Keratinocyte (primary cell): Measurements from ENCODE around the gene TBC1D2. TPM values are rescaled to one million over a fixed set of nuclear protein-coding genes. Genes with fewer than 3 reads are reported as not detected.

Experiments
- DNase-seq: peaks from one replicate; pipeline ENCODE4 v3.0.0-alpha.2; 2011; ENCODE audit warnings: low read depth, missing footprints, low spot score
- FAIRE-seq: peaks from 2 replicates; lab custom pipeline; 2011; peaks lifted over from hg19 to GRCh38; lab: Jason Lieb, UNC
- H2AFZ ChIP-seq: 2 replicates; pipeline ENCODE4 v1.6.0; 2012; ENCODE audit warnings: low read length, control low read depth, inconsistent platforms; ENCODE audit not compliant: control insufficient read depth
- H3K27ac ChIP-seq: 2 replicates; pipeline ENCODE4 v1.5.1; 2011; ENCODE audit warnings: low read length; ENCODE audit not compliant: control insufficient read depth, insufficient read depth
- H3K27me3 ChIP-seq: 3 replicates; pipeline ENCODE4 v1.6.0; 2011; ENCODE audit warnings: low read length; ENCODE audit not compliant: control insufficient read depth, insufficient read depth; ENCODE audit errors: extremely low read depth
- H3K36me3 ChIP-seq, 2 experiments: 2 replicates in 1 of 2; 3 replicates in 1 of 2; pipeline ENCODE4 v1.5.1; 2011; ENCODE audit warnings: low read length in 2 of 2, mild to moderate bottlenecking in 1 of 2; ENCODE audit not compliant: control insufficient read depth in 2 of 2, insufficient read depth in 2 of 2; ENCODE audit errors: extremely low read depth in 1 of 2
- H3K4me1 ChIP-seq: 3 replicates; pipeline ENCODE4 v1.5.1; 2011; ENCODE audit warnings: low read length; ENCODE audit not compliant: control insufficient read depth, insufficient read depth; ENCODE audit errors: extremely low read depth
- H3K4me2 ChIP-seq: 3 replicates; pipeline ENCODE4 v1.6.0; 2011; ENCODE audit warnings: low read depth, low read length; ENCODE audit not compliant: control insufficient read depth, insufficient read depth; ENCODE audit errors: extremely low read depth
- H3K4me3 ChIP-seq, 3 experiments: fragments of 200-600 bp in 1 of 3; sonication (generic) in 1 of 3; 2 replicates in 2 of 3; 3 replicates in 1 of 3; pipeline ENCODE4 v1.5.1; 2011 to 2016; ENCODE audit warnings: low read length in 3 of 3, mild to moderate bottlenecking in 3 of 3, control low read depth in 2 of 3, inconsistent platforms in 1 of 3, low read depth in 1 of 3, mixed read lengths in 1 of 3, mixed run types in 1 of 3, moderate library complexity in 1 of 3; ENCODE audit not compliant: control insufficient read depth in 2 of 3, insufficient read depth in 2 of 3; ENCODE audit errors: extremely low read depth in 1 of 3
- H3K79me2 ChIP-seq: 2 replicates; pipeline ENCODE4 v1.6.0; 2012; ENCODE audit warnings: low read length; ENCODE audit not compliant: control insufficient read depth, insufficient read depth
- H3K9ac ChIP-seq: 3 replicates; pipeline ENCODE4 v1.6.0; 2011; ENCODE audit warnings: low read length; ENCODE audit not compliant: control insufficient read depth, insufficient read depth; ENCODE audit errors: extremely low read depth
- H3K9me1 ChIP-seq: 3 replicates; pipeline ENCODE4 v1.6.0; 2011; ENCODE audit warnings: low read length; ENCODE audit not compliant: control insufficient read depth, insufficient read depth; ENCODE audit errors: extremely low read depth
- H3K9me3 ChIP-seq: 2 replicates; pipeline ENCODE4 v1.5.1; 2012; ENCODE audit warnings: low read depth, low read length; ENCODE audit not compliant: control insufficient read depth
- H4K20me1 ChIP-seq: 3 replicates; pipeline ENCODE4 v1.6.0; 2011; ENCODE audit warnings: low read length; ENCODE audit not compliant: control insufficient read depth, insufficient read depth; ENCODE audit errors: extremely low read depth
- EZH2 ChIP-seq: IDR thresholded peaks from one replicate; pipeline ENCODE4 v1.6.1; 2012; ENCODE audit warnings: inconsistent platforms, mild to moderate bottlenecking, low read length, moderate library complexity
- dilution Hi-C: fragments of 300-500 bp; cut with MboI; formaldehyde crosslinking; loops from one replicate; pipeline ENCODE4 v1.7.0; 2020; ENCODE audit warnings: low sequenced_read_pairs; ENCODE audit not compliant: extremely low pct_ligation_motif_present
- polyA plus RNA-seq, 5 experiments: library from polyadenylated mRNA; depleted of rRNA in 3 of 5; stranded (reverse) in 3 of 5; stranded (forward) in 1 of 5; unstranded in 1 of 5; fragments of >200 nt; gene quantifications; 1 replicate in 1 of 5; 2 replicates in 3 of 5; 3 replicates in 1 of 5; pipeline versions ENCODE4 v1.2.1 to v1.2.3, GENCODE V29; 2011 to 2012; ENCODE audit warnings: missing spikeins in 2 of 5, low read depth in 1 of 5, low replicate concordance in 1 of 5
- TF ChIP-seq, protein P1 (sequence below), 3 experiments: IDR thresholded peaks in 1 of 3; conservative IDR thresholded peaks in 1 of 3; optimal IDR thresholded peaks in 1 of 3; 2 replicates in 2 of 3; 3 replicates in 1 of 3; pipeline versions ENCODE3 to v1.5.1; 2011; ENCODE audit warnings: low read length in 3 of 3, mild to moderate bottlenecking in 3 of 3, moderate library complexity in 2 of 3, control low read depth in 1 of 3, inconsistent platforms in 1 of 3; ENCODE audit not compliant: insufficient read depth in 2 of 3; ENCODE audit errors: extremely low read depth in 1 of 3

Gene TBC1D2
- polyA plus RNA-seq, 1 donor (not counting 4 experiments of a cell fraction or from before 2014, with no cell fraction given) = 59.2 TPM

DNA sequence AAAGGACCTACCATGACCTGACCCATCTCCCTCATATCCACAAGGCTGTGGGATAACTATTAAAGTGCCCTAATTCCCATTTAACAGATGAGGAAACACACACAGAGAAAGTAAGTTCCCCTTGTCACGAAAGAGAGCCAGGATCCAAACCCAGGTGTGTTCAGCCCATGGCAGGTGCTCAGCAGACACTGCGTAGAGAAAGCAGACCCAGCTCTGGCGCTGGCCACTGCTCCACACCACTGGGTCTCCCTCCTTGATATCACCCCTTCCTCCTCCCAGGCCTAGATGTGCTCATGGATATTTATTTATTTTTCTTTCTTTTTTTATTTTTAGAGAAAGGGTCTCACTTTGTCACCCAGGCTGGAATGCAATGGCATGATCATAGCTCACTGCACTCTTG lies 39.1 kb downstream of the TBC1D2 start:
- Histone ChIP-seq H3K36me3 (peaks cover 52 to 58% of the 10 kb centered on the region in 2 experiments), H4K20me1 (no peaks in the 10 kb centered on the region), H3K4me3 (no peak overlapping the region), H2AFZ (no peak overlapping the region), H3K79me2 (peaks cover 36% of the 10 kb centered on the region), H3K9me1 (no peaks in the 10 kb centered on the region), H3K9me3 (no peaks in the 10 kb centered on the region), H3K27ac (no peak overlapping the region), H3K9ac (no peak overlapping the region), H3K4me1 (peaks cover 17% of the 10 kb centered on the region), H3K4me2 (no peak overlapping the region), H3K27me3 (no peaks in the 10 kb centered on the region)
- FAIRE-seq = no peak
- no peak for DNase-seq
- TF ChIP-seq, protein P1, sequence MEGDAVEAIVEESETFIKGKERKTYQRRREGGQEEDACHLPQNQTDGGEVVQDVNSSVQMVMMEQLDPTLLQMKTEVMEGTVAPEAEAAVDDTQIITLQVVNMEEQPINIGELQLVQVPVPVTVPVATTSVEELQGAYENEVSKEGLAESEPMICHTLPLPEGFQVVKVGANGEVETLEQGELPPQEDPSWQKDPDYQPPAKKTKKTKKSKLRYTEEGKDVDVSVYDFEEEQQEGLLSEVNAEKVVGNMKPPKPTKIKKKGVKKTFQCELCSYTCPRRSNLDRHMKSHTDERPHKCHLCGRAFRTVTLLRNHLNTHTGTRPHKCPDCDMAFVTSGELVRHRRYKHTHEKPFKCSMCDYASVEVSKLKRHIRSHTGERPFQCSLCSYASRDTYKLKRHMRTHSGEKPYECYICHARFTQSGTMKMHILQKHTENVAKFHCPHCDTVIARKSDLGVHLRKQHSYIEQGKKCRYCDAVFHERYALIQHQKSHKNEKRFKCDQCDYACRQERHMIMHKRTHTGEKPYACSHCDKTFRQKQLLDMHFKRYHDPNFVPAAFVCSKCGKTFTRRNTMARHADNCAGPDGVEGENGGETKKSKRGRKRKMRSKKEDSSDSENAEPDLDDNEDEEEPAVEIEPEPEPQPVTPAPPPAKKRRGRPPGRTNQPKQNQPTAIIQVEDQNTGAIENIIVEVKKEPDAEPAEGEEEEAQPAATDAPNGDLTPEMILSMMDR (optimal IDR thresholded peaks at IDR 0.05 in 1 of 3, IDR thresholded peaks at IDR 0.05 in 1 of 3, conservative IDR thresholded peaks at IDR 0.05 in 1 of 3; ENCODE audit: extremely low read depth in 1 of 3, insufficient read depth in 2 of 3, low read length in 3 of 3) = no peak
- no peak for TF ChIP-seq EZH2
- dilution Hi-C loops = no loop called here

DNA sequence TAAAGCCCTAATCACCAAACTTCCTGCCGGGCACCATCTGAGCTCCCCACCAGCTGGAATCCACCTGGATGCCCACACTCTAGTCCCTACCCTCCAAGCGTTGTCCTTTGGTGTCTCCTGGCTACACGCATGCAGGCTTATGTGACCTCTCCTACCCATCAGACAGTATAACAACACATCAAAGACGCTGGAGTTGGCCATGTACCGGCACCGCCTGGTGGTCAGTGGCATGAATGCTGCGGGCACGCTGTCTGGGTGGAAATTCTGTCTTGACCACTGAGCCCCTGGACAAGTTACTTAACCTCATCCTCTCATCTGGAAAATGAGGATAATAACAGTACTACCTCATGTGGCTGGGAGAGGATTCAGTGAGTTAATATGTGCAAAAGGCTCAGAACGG lies 39.6 kb downstream of the TBC1D2 start:
- no peaks in the 10 kb centered on the region for H3K9me1 ChIP-seq
- TF ChIP-seq EZH2 = no peak
- TF ChIP-seq, protein P1 (optimal IDR thresholded peaks at IDR 0.05 in 1 of 3, IDR thresholded peaks at IDR 0.05 in 1 of 3, conservative IDR thresholded peaks at IDR 0.05 in 1 of 3; ENCODE audit: extremely low read depth in 1 of 3, insufficient read depth in 2 of 3, low read length in 3 of 3) = peak in 2 of 3 experiments; percentile 37 to 59
- H4K20me1 ChIP-seq = no peaks in the 10 kb centered on the region
- dilution Hi-C loops = no loop called here
- no peak overlapping the region for H3K4me3 ChIP-seq
- H3K27me3 ChIP-seq = no peaks in the 10 kb centered on the region
- H3K79me2 ChIP-seq = peaks cover 32% of the 10 kb centered on the region
- H3K9ac ChIP-seq = peak overlapping the region; percentile 34
- peaks cover 17% of the 10 kb centered on the region for H3K4me1 ChIP-seq
- FAIRE-seq = peak; percentile 26
- H3K27ac ChIP-seq = peak overlapping the region; percentile 47
- H2AFZ ChIP-seq = no peak overlapping the region
- peaks cover 56 to 60% of the 10 kb centered on the region in 2 experiments for H3K36me3 ChIP-seq
- H3K9me3 ChIP-seq = no peaks in the 10 kb centered on the region
- no peak overlapping the region for H3K4me2 ChIP-seq
- DNase-seq = no peak
